ENCODE results near the gene IMMP2L.
A peak's percentile ranks its signal among the peaks of the same experiment; 100 is the strongest.

The IMMP2L gene

GRCh38 chr7:110988348-110988747, 573.9 kb downstream of the IMMP2L start:
- TF ChIP-seq, protein P1, sequence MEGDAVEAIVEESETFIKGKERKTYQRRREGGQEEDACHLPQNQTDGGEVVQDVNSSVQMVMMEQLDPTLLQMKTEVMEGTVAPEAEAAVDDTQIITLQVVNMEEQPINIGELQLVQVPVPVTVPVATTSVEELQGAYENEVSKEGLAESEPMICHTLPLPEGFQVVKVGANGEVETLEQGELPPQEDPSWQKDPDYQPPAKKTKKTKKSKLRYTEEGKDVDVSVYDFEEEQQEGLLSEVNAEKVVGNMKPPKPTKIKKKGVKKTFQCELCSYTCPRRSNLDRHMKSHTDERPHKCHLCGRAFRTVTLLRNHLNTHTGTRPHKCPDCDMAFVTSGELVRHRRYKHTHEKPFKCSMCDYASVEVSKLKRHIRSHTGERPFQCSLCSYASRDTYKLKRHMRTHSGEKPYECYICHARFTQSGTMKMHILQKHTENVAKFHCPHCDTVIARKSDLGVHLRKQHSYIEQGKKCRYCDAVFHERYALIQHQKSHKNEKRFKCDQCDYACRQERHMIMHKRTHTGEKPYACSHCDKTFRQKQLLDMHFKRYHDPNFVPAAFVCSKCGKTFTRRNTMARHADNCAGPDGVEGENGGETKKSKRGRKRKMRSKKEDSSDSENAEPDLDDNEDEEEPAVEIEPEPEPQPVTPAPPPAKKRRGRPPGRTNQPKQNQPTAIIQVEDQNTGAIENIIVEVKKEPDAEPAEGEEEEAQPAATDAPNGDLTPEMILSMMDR (IDR thresholded peaks at IDR 0.05; ENCODE audit: low read depth, low read length), result no peak
- no peak overlapping the region for H3K4me3 ChIP-seq (ENCODE audit: low read depth, low read length)
- no peak for DNase-seq (ENCODE audit: low read depth, low spot score)
- in situ Hi-C loops (cut with HindIII; ENCODE audit: low sequenced_read_pairs), result no loop called here

- DNase-seq (ENCODE audit: low read depth, low spot score), result no peak
- in situ Hi-C loops (cut with HindIII; ENCODE audit: low sequenced_read_pairs), result no loop called here
- H3K4me3 ChIP-seq (ENCODE audit: low read depth, low read length), result no peak overlapping the region
- TF ChIP-seq, protein P1 (IDR thresholded peaks at IDR 0.05; ENCODE audit: low read depth, low read length), result no peak
Measured at GRCh38 chr7:110987127-110987693, 575.1 kb downstream of the IMMP2L start.

DNA sequence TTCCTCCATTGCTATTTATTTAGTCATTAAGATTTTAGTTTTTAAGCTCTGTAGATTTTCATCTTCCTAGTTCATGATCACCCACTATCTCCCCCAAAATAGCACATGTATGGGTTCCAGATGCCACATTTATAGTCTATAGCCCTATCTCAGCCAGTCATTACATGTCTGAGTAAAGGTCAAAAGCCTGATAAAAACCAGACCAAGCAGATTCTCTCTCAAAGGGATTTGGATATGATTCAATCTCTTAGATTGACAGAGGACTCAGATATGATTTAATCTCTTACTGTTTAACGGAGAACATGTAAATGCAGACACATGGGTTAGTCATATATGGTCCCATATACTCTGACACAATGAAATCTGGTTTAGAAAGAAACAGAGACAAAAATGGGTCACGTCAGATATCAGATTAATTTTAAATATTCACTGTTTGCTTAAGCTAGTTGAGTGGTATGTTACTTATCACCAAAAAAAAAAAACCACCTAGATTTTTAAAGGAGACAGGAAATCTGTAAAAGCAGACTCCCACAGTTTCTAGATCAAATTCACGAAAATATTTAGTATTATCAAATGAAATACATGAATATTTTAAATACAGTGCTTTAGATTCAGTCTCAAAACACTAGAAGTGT, 578.4 kb downstream of the IMMP2L start:
- no peak for DNase-seq (ENCODE audit: low read depth, low spot score)
- in situ Hi-C loops (cut with HindIII; ENCODE audit: low sequenced_read_pairs), result no loop called here
- TF ChIP-seq, protein P1 (IDR thresholded peaks at IDR 0.05; ENCODE audit: low read depth, low read length), result no peak
- no peak overlapping the region for H3K4me3 ChIP-seq (ENCODE audit: low read depth, low read length)

- TF ChIP-seq, protein P1 (IDR thresholded peaks at IDR 0.05; ENCODE audit: low read depth, low read length), result no peak
- H3K4me3 ChIP-seq (ENCODE audit: low read depth, low read length), result no peak overlapping the region
- in situ Hi-C loops (cut with HindIII; ENCODE audit: low sequenced_read_pairs), result no loop called here
- peak; percentile 8 for DNase-seq (ENCODE audit: low read depth, low spot score)
Measured at GRCh38 chr7:110977127-110977737, 585.1 kb downstream of the IMMP2L start.

DNA sequence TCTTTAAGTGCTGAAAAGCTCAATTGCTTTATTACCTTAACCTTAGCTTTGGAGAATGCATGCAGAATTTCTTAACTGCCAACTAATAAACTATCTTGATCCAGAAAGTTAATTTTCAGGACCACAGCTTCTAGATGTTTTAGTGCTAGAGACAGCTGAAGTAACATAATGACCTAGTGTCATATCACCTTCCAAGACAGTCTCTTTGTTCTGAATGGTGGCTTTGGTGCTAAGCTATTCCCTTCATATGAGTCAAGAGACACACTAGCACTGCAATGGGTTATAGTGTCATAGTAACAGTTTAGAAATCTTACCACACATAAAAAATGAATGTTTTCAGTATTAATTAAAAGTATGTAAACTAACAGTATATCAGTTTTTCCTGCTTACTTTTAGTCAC, 586.8 kb downstream of the IMMP2L start:
- no peak overlapping the region for H3K4me3 ChIP-seq (ENCODE audit: low read depth, low read length)
- TF ChIP-seq, protein P1 (IDR thresholded peaks at IDR 0.05; ENCODE audit: low read depth, low read length), result no peak
- no peak for DNase-seq (ENCODE audit: low read depth, low spot score)
- in situ Hi-C loops (cut with HindIII; ENCODE audit: low sequenced_read_pairs), result no loop called here

- H3K4me3 ChIP-seq (ENCODE audit: low read depth, low read length), result no peak overlapping the region
- no peak for DNase-seq (ENCODE audit: low read depth, low spot score)
- in situ Hi-C loops (cut with HindIII; ENCODE audit: low sequenced_read_pairs), result no loop called here
- TF ChIP-seq, protein P1 (IDR thresholded peaks at IDR 0.05; ENCODE audit: low read depth, low read length), result no peak
Measured at GRCh38 chr7:110974441-110974840, 587.9 kb downstream of the IMMP2L start.
